ENCODE results near the gene PHF21A. TPM values are rescaled to one million over a fixed set of nuclear protein-coding genes. Genes with fewer than 3 reads are reported as not detected.

The PHF21A gene
- polyA plus RNA-seq, 1 experiment, result 17.1 TPM

DNA sequence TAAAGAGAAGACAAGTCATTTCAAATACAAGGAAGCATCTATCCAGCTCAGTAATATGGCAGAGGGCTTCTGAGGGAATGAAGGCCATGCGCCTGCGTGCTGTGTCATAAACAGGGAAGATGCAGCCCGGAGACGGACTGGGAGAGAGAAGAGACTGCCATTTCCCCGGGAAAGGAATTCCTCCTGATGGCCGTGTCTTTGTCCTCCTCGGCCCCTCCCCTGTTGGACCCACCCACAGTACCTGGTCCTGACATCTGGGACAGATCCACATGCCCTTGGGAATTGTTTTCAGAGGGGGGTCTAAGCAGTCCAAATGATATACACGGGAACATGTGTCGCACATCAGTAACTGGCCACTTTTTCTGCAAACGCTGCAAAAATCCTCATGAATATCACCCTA lies 183.3 kb downstream of the PHF21A start:
- ChIA-PET POLR2A (no interaction called here), CTCF (no interaction called here)
- Histone ChIP-seq H3K27me3 (ENCODE audit: control insufficient read depth, insufficient read depth, low read length) (no peaks in the 10 kb centered on the region), H3K36me3 (ENCODE audit: control insufficient read depth, insufficient read depth, low read length) (peaks cover 28% of the 10 kb centered on the region), H3K4me3 (ENCODE audit: low read depth, low read length) (no peak overlapping the region)
- no peak for DNase-seq (ENCODE audit: low read depth)
- TF ChIP-seq, protein P1, sequence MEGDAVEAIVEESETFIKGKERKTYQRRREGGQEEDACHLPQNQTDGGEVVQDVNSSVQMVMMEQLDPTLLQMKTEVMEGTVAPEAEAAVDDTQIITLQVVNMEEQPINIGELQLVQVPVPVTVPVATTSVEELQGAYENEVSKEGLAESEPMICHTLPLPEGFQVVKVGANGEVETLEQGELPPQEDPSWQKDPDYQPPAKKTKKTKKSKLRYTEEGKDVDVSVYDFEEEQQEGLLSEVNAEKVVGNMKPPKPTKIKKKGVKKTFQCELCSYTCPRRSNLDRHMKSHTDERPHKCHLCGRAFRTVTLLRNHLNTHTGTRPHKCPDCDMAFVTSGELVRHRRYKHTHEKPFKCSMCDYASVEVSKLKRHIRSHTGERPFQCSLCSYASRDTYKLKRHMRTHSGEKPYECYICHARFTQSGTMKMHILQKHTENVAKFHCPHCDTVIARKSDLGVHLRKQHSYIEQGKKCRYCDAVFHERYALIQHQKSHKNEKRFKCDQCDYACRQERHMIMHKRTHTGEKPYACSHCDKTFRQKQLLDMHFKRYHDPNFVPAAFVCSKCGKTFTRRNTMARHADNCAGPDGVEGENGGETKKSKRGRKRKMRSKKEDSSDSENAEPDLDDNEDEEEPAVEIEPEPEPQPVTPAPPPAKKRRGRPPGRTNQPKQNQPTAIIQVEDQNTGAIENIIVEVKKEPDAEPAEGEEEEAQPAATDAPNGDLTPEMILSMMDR (IDR thresholded peaks at IDR 0.05; ENCODE audit: insufficient read depth, low read depth, low read length), result no peak

DNA sequence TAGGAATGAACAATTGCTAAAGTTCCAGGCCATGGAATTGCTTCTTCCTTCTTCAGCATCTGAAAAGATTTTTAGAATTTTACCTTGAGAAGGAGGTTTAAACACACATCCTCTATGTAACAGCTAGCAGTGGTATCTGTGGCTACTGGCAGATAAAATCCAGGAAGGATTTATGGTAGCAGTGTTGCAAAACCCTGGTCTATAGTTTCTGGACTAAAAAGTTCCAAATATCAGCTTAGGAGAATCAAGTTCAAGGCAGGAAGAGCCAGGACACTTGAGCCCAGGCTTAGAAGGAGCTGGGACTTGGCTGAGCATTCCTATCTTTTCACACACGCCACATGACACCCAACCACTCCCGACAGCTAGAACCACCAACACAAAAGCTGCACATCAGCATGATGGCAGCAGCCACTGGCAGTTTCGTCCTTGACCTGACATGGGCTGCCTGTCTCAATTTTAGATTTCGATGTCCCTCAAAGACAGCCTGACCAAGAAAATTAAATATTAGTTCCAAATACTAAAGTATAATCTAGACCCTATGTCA lies 184.7 kb downstream of the PHF21A start:
- POLR2A ChIA-PET, result interaction anchor here (0.5 kb wide), 1 partner anchor 65 kb away, joined by 3 read pairs; no protein-coding TSS in a partner anchor
- peaks cover 36% of the 10 kb centered on the region for H3K36me3 ChIP-seq (ENCODE audit: control insufficient read depth, insufficient read depth, low read length)
- CTCF ChIA-PET, result no interaction called here
- no peak for DNase-seq (ENCODE audit: low read depth)
- no peak overlapping the region for H3K4me3 ChIP-seq (ENCODE audit: low read depth, low read length)
- TF ChIP-seq, protein P1 (IDR thresholded peaks at IDR 0.05; ENCODE audit: insufficient read depth, low read depth, low read length), result no peak
- H3K27me3 ChIP-seq (ENCODE audit: control insufficient read depth, insufficient read depth, low read length), result no peaks in the 10 kb centered on the region

DNA sequence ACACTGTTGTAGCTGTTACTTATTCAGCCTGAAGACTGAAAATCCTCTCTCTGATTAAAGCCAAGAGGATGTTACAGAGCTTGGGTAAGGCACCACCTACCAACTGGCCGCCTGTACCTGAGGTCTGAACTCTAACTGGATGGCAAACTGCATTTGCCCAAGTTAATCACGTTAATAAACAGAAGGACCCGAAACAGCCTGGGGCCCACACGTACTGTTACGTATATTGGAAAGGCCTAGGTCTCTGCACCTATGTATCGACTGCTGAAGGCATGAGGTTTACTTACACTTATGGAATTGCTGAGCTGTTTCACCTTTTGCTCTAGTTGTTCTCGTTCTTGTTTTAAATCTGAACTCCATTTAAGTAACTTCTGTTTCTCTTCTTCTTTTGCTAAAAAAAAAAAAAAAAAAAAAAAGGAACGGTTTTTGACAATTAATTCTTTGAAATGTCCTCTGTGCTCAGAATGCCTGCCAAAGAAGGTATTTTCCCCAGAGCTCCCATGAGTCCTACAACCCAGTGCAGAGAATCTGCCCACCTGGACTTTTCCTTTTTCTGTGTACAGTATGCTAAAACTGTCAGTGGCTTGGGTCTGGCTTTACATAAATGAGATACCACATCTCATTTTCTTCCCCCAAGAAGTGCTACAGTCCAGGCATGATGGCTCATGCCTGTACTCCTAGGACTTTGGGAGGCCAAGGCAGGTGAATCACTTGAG lies 185.7 kb downstream of the PHF21A start:
- CTCF ChIA-PET, result no interaction called here
- H3K4me3 ChIP-seq (ENCODE audit: low read depth, low read length), result no peak overlapping the region
- POLR2A ChIA-PET, result no interaction called here
- no peaks in the 10 kb centered on the region for H3K27me3 ChIP-seq (ENCODE audit: control insufficient read depth, insufficient read depth, low read length)
- H3K36me3 ChIP-seq (ENCODE audit: control insufficient read depth, insufficient read depth, low read length), result peaks cover 37% of the 10 kb centered on the region
- no peak for DNase-seq (ENCODE audit: low read depth)
- TF ChIP-seq, protein P1 (IDR thresholded peaks at IDR 0.05; ENCODE audit: insufficient read depth, low read depth, low read length), result no peak

DNA sequence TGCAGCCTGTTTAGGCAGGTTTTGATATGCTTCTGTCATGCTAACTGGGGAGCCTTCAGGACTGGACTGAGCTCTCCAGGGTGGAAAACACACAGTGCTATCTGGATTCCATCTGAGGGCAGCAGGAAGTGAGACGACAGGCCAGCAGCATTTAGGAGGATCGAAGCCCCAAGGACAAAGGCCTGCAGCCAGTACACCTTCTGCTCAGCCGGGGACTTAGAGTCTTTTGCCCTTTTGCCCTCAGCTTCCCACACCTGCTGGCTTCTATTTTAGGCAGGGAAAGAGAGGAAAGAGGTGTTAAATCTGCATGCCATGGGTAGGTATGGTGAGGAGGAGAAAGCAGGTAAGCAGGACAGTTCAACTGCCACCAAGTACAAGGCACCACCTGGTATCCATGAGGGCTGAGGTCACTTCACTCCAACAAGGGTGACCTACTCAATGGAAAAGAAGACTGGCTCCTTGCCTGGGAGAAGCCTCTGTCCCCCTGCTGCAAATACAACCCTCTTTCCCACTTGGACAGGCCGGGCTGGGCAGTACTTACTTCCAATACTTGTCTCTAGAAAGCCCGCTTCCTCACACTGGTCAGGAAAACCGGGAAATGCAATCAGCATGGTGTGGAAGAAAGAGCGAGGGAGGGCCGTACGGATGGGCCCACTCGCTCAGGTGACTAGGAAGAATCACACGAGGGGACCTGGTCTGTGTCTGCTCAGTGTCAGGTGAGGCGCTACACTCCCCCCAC lies 186.5 kb downstream of the PHF21A start:
- Histone ChIP-seq H3K4me3 (ENCODE audit: low read depth, low read length) (no peak overlapping the region), H3K36me3 (ENCODE audit: control insufficient read depth, insufficient read depth, low read length) (peaks cover 38% of the 10 kb centered on the region), H3K27me3 (ENCODE audit: control insufficient read depth, insufficient read depth, low read length) (no peaks in the 10 kb centered on the region)
- TF ChIP-seq, protein P1 (IDR thresholded peaks at IDR 0.05; ENCODE audit: insufficient read depth, low read depth, low read length), result no peak
- ChIA-PET POLR2A (no interaction called here), CTCF (interaction anchor here (1.5 kb wide), 1 partner anchor 62 kb away, joined by 3 read pairs; no protein-coding TSS in a partner anchor)
- DNase-seq (ENCODE audit: low read depth), result no peak

All from BJ (cell line).